ENCODE results near the gene F2R.

GRCh38 chr5:76717222-76718083 lies 1.5 kb downstream of the F2R start:
- TF ChIP-seq ARNTL (CRISPR knock-in tag; IDR thresholded peaks at IDR 0.05; ENCODE audit: borderline replicate concordance, low read depth) (no peak), OSR1 (CRISPR knock-in tag; IDR thresholded peaks at IDR 0.05) (no peak), RARB (CRISPR knock-in tag; IDR thresholded peaks at IDR 0.05) (no peak), GLIS3 (CRISPR knock-in tag; IDR thresholded peaks at IDR 0.05) (no peak), BACH2 (CRISPR knock-in tag; IDR thresholded peaks at IDR 0.05; ENCODE audit: borderline replicate concordance) (no peak), ZFP3 (CRISPR knock-in tag; IDR thresholded peaks at IDR 0.05) (no peak), TOX (CRISPR knock-in tag; IDR thresholded peaks at IDR 0.05; ENCODE audit: borderline replicate concordance) (no peak), ZC3H10 (CRISPR knock-in tag; IDR thresholded peaks at IDR 0.05) (no peak)

Measured in SK-N-SH treated with all-trans-retinoic acid at 6 μM for 48 hours (cell line).